B cell (primary cell): ENCODE data around the gene COL16A1. TPM values are rescaled to one million over a fixed set of nuclear protein-coding genes. Genes with fewer than 3 reads are reported as not detected.

ENCODE experiments used
- ATAC-seq: fragments of 200-7000 bp; cut with Tn5 transposase; one replicate; pipeline ENCODE4 v1.10.0; 2021; ENCODE audit warnings: low read depth, mild to moderate bottlenecking, moderate number of reproducible peaks, moderate library complexity
- CTCF ChIA-PET: fragments of 350-600 bp; sonication (Branson Sonifier 250); formaldehyde crosslinking; loops from one replicate; lab custom pipeline; 2021; ENCODE audit warnings: antibody characterized with exemption, inconsistent platforms; lab: Charles Lee
- POLR2A ChIA-PET: fragments of 350-600 bp; sonication (Branson Sonifier 250); formaldehyde crosslinking; loops from one replicate; lab custom pipeline; 2021; ENCODE audit warnings: antibody characterized with exemption; lab: Charles Lee
- DNase-seq: peaks from one replicate; pipeline ENCODE4 v3.0.0; 2013
- H2AFZ ChIP-seq: 2 replicates; pipeline ENCODE4 v1.6.1; 2012; ENCODE audit warnings: mild to moderate bottlenecking, low read depth, low read length; ENCODE audit not compliant: insufficient read depth, poor library complexity, severe bottlenecking
- H3K27ac ChIP-seq, 2 donors: 1 replicate in 1 of 2; 2 replicates in 1 of 2; pipeline ENCODE4 v1.5.1; 2012 to 2013; ENCODE audit warnings: low read length in 2 of 2, mild to moderate bottlenecking in 2 of 2, moderate library complexity in 1 of 2
- H3K27me3 ChIP-seq, 4 experiments: fragments of 200-600 bp in 1 of 4; sonication (generic) in 1 of 4; replicated peaks in 1 of 4; 1 replicate in 2 of 4; 2 replicates in 2 of 4; pipeline versions ENCODE4 v1.6.1 to v1.7.0; 2013 to 2016; ENCODE audit warnings: low read length in 3 of 4, mild to moderate bottlenecking in 2 of 4, mixed read lengths in 1 of 4, moderate library complexity in 1 of 4; ENCODE audit not compliant: insufficient read depth in 4 of 4, control insufficient read depth in 3 of 4; ENCODE audit errors: control extremely low read depth in 1 of 4
- H3K36me3 ChIP-seq, 2 experiments: replicated peaks in 1 of 2; 1 replicate in 1 of 2; 2 replicates in 1 of 2; pipeline versions ENCODE4 v1.6.1 to v1.7.1; 2013; ENCODE audit warnings: low read length in 1 of 2; ENCODE audit not compliant: insufficient read depth in 2 of 2, control insufficient read depth in 1 of 2; ENCODE audit errors: control extremely low read depth in 1 of 2, extremely low read depth in 1 of 2
- H3K4me1 ChIP-seq, 2 donors: fragments of 200-600 bp in 1 of 2; sonication (generic) in 1 of 2; 1 replicate in 1 of 2; 2 replicates in 1 of 2; pipeline versions ENCODE4 v1.5.1 to v1.6.1; 2013 to 2017; ENCODE audit warnings: low read length in 2 of 2; ENCODE audit not compliant: control insufficient read depth in 2 of 2, insufficient read depth in 2 of 2
- H3K4me2 ChIP-seq: replicated peaks from 2 replicates; pipeline ENCODE3; 2012; ENCODE audit warnings: mild to moderate bottlenecking, low read depth, low read length; ENCODE audit not compliant: poor library complexity, severe bottlenecking
- H3K4me3 ChIP-seq, 5 experiments: fragments of 200-600 bp in 1 of 5; sonication (generic) in 1 of 5; 1 replicate in 3 of 5; 2 replicates in 2 of 5; pipeline versions ENCODE4 v1.5.1 to v1.7.0; 2011 to 2016; ENCODE audit warnings: low read length in 4 of 5, mild to moderate bottlenecking in 4 of 5, low read depth in 2 of 5, control low read depth in 1 of 5, moderate library complexity in 1 of 5; ENCODE audit not compliant: insufficient read depth in 1 of 5; ENCODE audit errors: control extremely low read depth in 1 of 5, extremely low read depth in 1 of 5
- H3K79me2 ChIP-seq: fragments of 200-600 bp; sonication (generic); one replicate; pipeline ENCODE4 v1.6.0; 2016; ENCODE audit warnings: low read length; ENCODE audit not compliant: control insufficient read depth, insufficient read depth
- H3K9ac ChIP-seq: fragments of 200-600 bp; sonication (generic); 2 replicates; pipeline ENCODE4 v1.6.1; 2017; ENCODE audit warnings: mild to moderate bottlenecking, low read length, moderate library complexity
- H3K9me3 ChIP-seq, 3 donors: one replicate each; pipeline versions ENCODE4 v1.6.1 to v1.7.1; 2013; ENCODE audit warnings: low read length in 2 of 3; ENCODE audit not compliant: control insufficient read depth in 2 of 3, insufficient read depth in 1 of 3; ENCODE audit errors: control extremely low read depth in 1 of 3
- H4K20me1 ChIP-seq: 2 replicates; pipeline ENCODE4 v1.6.0; 2012; ENCODE audit warnings: mild to moderate bottlenecking, low read length; ENCODE audit not compliant: insufficient read depth, control insufficient read depth, poor library complexity, severe bottlenecking
- H3K27ac Mint-ChIP-seq: one replicate; pipeline ENCODE4 v1.8.0; 2021; ENCODE audit warnings: mixed read lengths
- H3K27me3 Mint-ChIP-seq: one replicate; pipeline ENCODE4 v1.8.0; 2021; ENCODE audit warnings: mixed read lengths
- H3K4me1 Mint-ChIP-seq: one replicate; pipeline ENCODE4 v1.8.0; 2021; ENCODE audit warnings: mixed read lengths
- H3K4me3 Mint-ChIP-seq: one replicate; pipeline ENCODE4 v1.8.0; 2021; ENCODE audit warnings: mixed read lengths
- H3K9me3 Mint-ChIP-seq: one replicate; pipeline ENCODE4 v1.8.0; 2022; ENCODE audit warnings: mixed read lengths; ENCODE audit not compliant: insufficient read depth
- CTCF ChIP-seq: fragments of 200-600 bp; IDR thresholded peaks from one replicate; pipeline ENCODE4 v1.8.0; 2022; ENCODE audit warnings: antibody characterized with exemption, mild to moderate bottlenecking
- EZH2 ChIP-seq: IDR thresholded peaks from 2 replicates; pipeline ENCODE4 v1.6.1; 2012; ENCODE audit warnings: borderline replicate concordance, low read depth, mild to moderate bottlenecking, moderate library complexity, low read length; ENCODE audit not compliant: insufficient read depth, poor library complexity, severe bottlenecking
- WGBS: methylation state at CpG from one replicate; pipeline ENCODE4 v1.1.5; 2013; ENCODE audit warnings: missing lambda C conversion rate; ENCODE audit not compliant: insufficient coverage; 5-methylcytosine and 5-hydroxymethylcytosine counted together
- intact Hi-C: fragments of 100-400 bp; cut with micrococcal nuclease; formaldehyde crosslinking; loops from one replicate; pipeline ENCODE4 v1.10.0; 2022
- polyA plus RNA-seq: library from polyadenylated mRNA; depleted of rRNA; stranded (reverse); fragments of >200 nt; gene quantifications from 2 replicates; pipeline ENCODE4 v1.2.3, GENCODE V29; 2012
- total RNA-seq, 2 donors: library from RNA; stranded (reverse); fragments of 120-200 nt in 1 of 2; gene quantifications; 1 replicate in 1 of 2; 2 replicates in 1 of 2; pipeline versions ENCODE4 v1.2.3 to v1.2.4, GENCODE V29; 2013 to 2022

Gene COL16A1
- total and polyA plus RNA-seq, 2 donors (not counting 1 experiment from before 2014, with no cell fraction given) = 0.07 TPM; not detected in 1

- Histone ChIP-seq H3K79me2 (no peaks in the 10 kb centered on the region), H3K9me3 (no peaks in the 10 kb centered on the region), H3K27me3 (peaks cover 0 to 11% (median 0%) of the 10 kb centered on the region in 4 experiments), H4K20me1 (no peaks in the 10 kb centered on the region), H3K9ac (no peak overlapping the region), H3K36me3 (no peaks in the 10 kb centered on the region), H3K4me3 (no peak overlapping the region), H3K4me2 (no peak overlapping the region), H3K4me1 (no peaks in the 10 kb centered on the region), H3K27ac (no peak overlapping the region), H2AFZ (no peak overlapping the region)
- Mint-ChIP-seq H3K27me3 (peaks cover 23% of the 10 kb centered on the region), H3K27ac (no peak overlapping the region), H3K4me3 (no peak overlapping the region), H3K4me1 (no peaks in the 10 kb centered on the region), H3K9me3 (no peaks in the 10 kb centered on the region)
- no CpG with 5 or more reads among the region's 3 CpGs for WGBS
- CTCF ChIA-PET = interaction anchor here (0.6 to 10.8 kb wide), 3 partner anchors 45 to 433 kb away, joined by 3 to 184 read pairs (median 3); no protein-coding TSS in a partner anchor
- ATAC-seq (no peak), DNase-seq (no peak)
- intact Hi-C loops = no loop called here
- POLR2A ChIA-PET = no interaction called here
- TF ChIP-seq CTCF = no peak
- TF ChIP-seq EZH2 = no peak
These were observed 43.9 kb downstream of the COL16A1 start for GRCh38 chr1:31659889-31660288.

- Histone ChIP-seq H3K9ac (no peak overlapping the region), H3K36me3 (no peaks in the 10 kb centered on the region), H3K4me2 (no peak overlapping the region), H3K27me3 (peaks cover 0 to 11% (median 0%) of the 10 kb centered on the region in 4 experiments), H3K79me2 (no peaks in the 10 kb centered on the region), H3K4me3 (no peak overlapping the region), H3K4me1 (no peaks in the 10 kb centered on the region), H3K9me3 (no peaks in the 10 kb centered on the region), H4K20me1 (no peaks in the 10 kb centered on the region), H3K27ac (no peak overlapping the region), H2AFZ (no peak overlapping the region)
- no peak for ATAC-seq
- intact Hi-C loops = no loop called here
- WGBS = no CpG with 5 or more reads among the region's 3 CpGs
- no peak for TF ChIP-seq EZH2
- no peak for TF ChIP-seq CTCF
- Mint-ChIP-seq H3K27me3 (peaks cover 23% of the 10 kb centered on the region), H3K4me3 (no peak overlapping the region), H3K4me1 (no peaks in the 10 kb centered on the region), H3K27ac (no peak overlapping the region), H3K9me3 (no peaks in the 10 kb centered on the region)
- CTCF ChIA-PET = interaction anchor here (1.0 to 10.8 kb wide), 2 partner anchors 131 to 143 kb away, joined by 3 to 184 read pairs; no protein-coding TSS in a partner anchor
- no peak for DNase-seq
- POLR2A ChIA-PET = no interaction called here
These were observed 45.1 kb downstream of the COL16A1 start for GRCh38 chr1:31658721-31659120.
